Activated effector memory CD4-positive, alpha-beta T cell treated with anti-CD3 and anti-CD28 coated beads, Interleukin-2, amount 50 U/mL, for 16 hours (primary cell): Measurements from ENCODE around the gene ATG16L2.
"Not testable (repeated sequence)": the region's sequence is repeated elsewhere in the genome, so short reads cannot be mapped to it uniquely, and the experiment has no call there.

Experiments
- DNase-seq: peaks from one replicate; pipeline ENCODE4 v3.0.0-alpha.2; 2020

The ATG16L2 gene

GRCh38 chr11:72779495-72780128 lies 34.6 kb upstream of the ATG16L2 start:
- DNase-seq: no peak

- DNase-seq: no peak
Observed at GRCh38 chr11:72780296-72781062, 33.7 kb upstream of the ATG16L2 start.

GRCh38 chr11:72781063-72781312 lies 33.2 kb upstream of the ATG16L2 start:
- DNase-seq: no peak

- peak; percentile 86 for DNase-seq
Observed at GRCh38 chr11:72781313-72782080, 32.7 kb upstream of the ATG16L2 start.

- DNase-seq: no peak
Observed at GRCh38 chr11:72782081-72782920, 31.9 kb upstream of the ATG16L2 start.

- no peak for DNase-seq
Observed at GRCh38 chr11:72783144-72783905, 30.9 kb upstream of the ATG16L2 start.

GRCh38 chr11:72784662-72785061 lies 29.5 kb upstream of the ATG16L2 start:
- DNase-seq: no peak

GRCh38 chr11:72786305-72787215 lies 27.7 kb upstream of the ATG16L2 start:
- no peak for DNase-seq

- DNase-seq: no peak
Observed at GRCh38 chr11:72787216-72788104, 26.8 kb upstream of the ATG16L2 start.

- DNase-seq: no peak
Observed at GRCh38 chr11:72788241-72788640, 26.0 kb upstream of the ATG16L2 start.

GRCh38 chr11:72789493-72790131 lies 24.6 kb upstream of the ATG16L2 start:
- DNase-seq: no peak

GRCh38 chr11:72791228-72791627 lies 23.0 kb upstream of the ATG16L2 start:
- not testable (repeated sequence) for DNase-seq

GRCh38 chr11:72792437-72793021 lies 21.7 kb upstream of the ATG16L2 start:
- no peak for DNase-seq

- no peak for DNase-seq
Observed at GRCh38 chr11:72793076-72793424, 21.2 kb upstream of the ATG16L2 start.

- DNase-seq: peak; percentile 98
Observed at GRCh38 chr11:72793425-72794367, 20.5 kb upstream of the ATG16L2 start, which contains the start of gene STARD10. Gene STARD10 (minus strand): TSS chr11:72794047. CDS start chr11:72781181, 12,866 bp downstream.

- no peak for DNase-seq
Observed at GRCh38 chr11:72798361-72798760, 15.8 kb upstream of the ATG16L2 start.

- DNase-seq: no peak
Observed at GRCh38 chr11:72799441-72799840, 14.8 kb upstream of the ATG16L2 start.

GRCh38 chr11:72802822-72803221 lies 11.4 kb upstream of the ATG16L2 start:
- DNase-seq: no peak
